ENCODE data around the gene CCDC92B. TPM values are rescaled to one million over a fixed set of nuclear protein-coding genes. Genes with fewer than 3 reads are reported as not detected.

Gene CCDC92B
- total and polyA plus RNA-seq, 2 of the 13 experiments (the other 11 are each of a cell fraction or from before 2014, with no cell fraction given), result not detected

- intact Hi-C loops (cut with micrococcal nuclease; ENCODE audit: unreplicated experiment) (no loop called here), in situ Hi-C loops (cut with HindIII; ENCODE audit: extremely low pct_ligation_motif_present, low pct_unique_long_range_greater_than_20kb) (no loop called here)
- FAIRE-seq (no peak), ATAC-seq (no peak), DNase-seq (ENCODE audit: low spot score) (no peak)
- Histone ChIP-seq H3K79me2 (ENCODE audit: insufficient read depth, low read length) (no peaks in the 10 kb centered on the region), H2AFZ (ENCODE audit: low read length) (no peak overlapping the region), H3K4me2 (ENCODE audit: low read depth, low read length) (no peak overlapping the region), H4K20me1 (ENCODE audit: insufficient read depth, low read length) (no peaks in the 10 kb centered on the region), H3K9ac (ENCODE audit: insufficient read depth, low read depth, low read length) (no peak overlapping the region), H3K9me3 (ENCODE audit: low read length) (no peaks in the 10 kb centered on the region), H3K4me1 (ENCODE audit: insufficient read depth, low read length) (no peaks in the 10 kb centered on the region), H3K36me3 (replicated peaks in 1 of 2; ENCODE audit: control insufficient read depth in 1 of 2, insufficient read depth in 2 of 2, low read length in 2 of 2) (peaks cover 44 to 61% of the 10 kb centered on the region in 2 experiments; a peak in 4 of 5 replicates), H3K27me3 (ENCODE audit: control insufficient read depth in 1 of 2, insufficient read depth in 2 of 2, low read length in 2 of 2) (no peaks in the 10 kb centered on the region), H3K27ac (ENCODE audit: extremely low read length, insufficient read depth, low read length) (no peak overlapping the region), H3K4me3 (replicated peaks in 1 of 3; ENCODE audit: insufficient read depth in 1 of 3, low read depth in 2 of 3, low read length in 3 of 3) (no peak overlapping the region)
- POLR2A ChIA-PET, result interaction anchor here (1.0 kb wide), 1 partner anchor 16 kb away, joined by 6 read pairs; no protein-coding TSS in a partner anchor
- CTCF ChIA-PET (ENCODE audit: low intra/inter-chr PET ratio, low total read pairs), result no interaction called here
- WGBS (ENCODE audit: low lambda C conversion rate), result 96% methylated on average over 26 of the region's 42 CpGs
- no TSS peak for BruUV-seq (replicated peaks)
- TF ChIP-seq ZNF609 (CRISPR knock-in tag; IDR thresholded peaks at IDR 0.05; ENCODE audit: borderline replicate concordance) (no peak), AGO2 (optimal IDR thresholded peaks at IDR 0.05; ENCODE audit: low read depth, low read length) (peak; percentile 10)
Measured at GRCh38 chr17:2694381-2695242, 54.8 kb downstream of the CCDC92B start.
